CD4-positive, CD25-positive, alpha-beta regulatory T cell (primary cell): Measurements from ENCODE around the gene WNT4. TPM values are rescaled to one million over a fixed set of nuclear protein-coding genes. Genes with fewer than 3 reads are reported as not detected.

Experiments
- ATAC-seq, 2 donors: fragments of 150-1000 bp; cut with Tn5 transposase; one replicate each; pipeline ENCODE4 v1.10.0; 2021; ENCODE audit warnings: low read depth in 2 of 2, moderate number of reproducible peaks in 2 of 2, moderate library complexity in 1 of 2
- DNase-seq, 3 donors: peaks; one replicate each; pipeline versions ENCODE4 v3.0.0 to v3.0.0-alpha.2; 2012 to 2022; ENCODE audit warnings: mixed read lengths in 1 of 3
- H3K27ac ChIP-seq: one replicate; pipeline ENCODE4 v1.7.0; 2013; ENCODE audit warnings: mild to moderate bottlenecking, low read length; ENCODE audit not compliant: insufficient read depth, poor library complexity, severe bottlenecking
- H3K27me3 ChIP-seq: one replicate; pipeline ENCODE4 v1.7.0; 2013; ENCODE audit warnings: low read length; ENCODE audit not compliant: control insufficient read depth, insufficient read depth
- H3K36me3 ChIP-seq: one replicate; pipeline ENCODE4 v1.7.0; 2013; ENCODE audit warnings: mild to moderate bottlenecking, low read length, moderate library complexity; ENCODE audit not compliant: control insufficient read depth, insufficient read depth
- H3K4me1 ChIP-seq: 2 replicates; pipeline ENCODE4 v1.7.0; 2013; ENCODE audit warnings: mild to moderate bottlenecking, low read length; ENCODE audit not compliant: insufficient read depth, control insufficient read depth, poor library complexity, severe bottlenecking
- H3K4me3 ChIP-seq: one replicate; pipeline ENCODE4 v1.7.0; 2013; ENCODE audit warnings: low read depth, mild to moderate bottlenecking, low read length, moderate library complexity
- H3K9me3 ChIP-seq, 2 experiments: 1 replicate in 1 of 2; 2 replicates in 1 of 2; pipeline ENCODE4 v1.7.0; 2013; ENCODE audit warnings: low read length in 2 of 2, mild to moderate bottlenecking in 1 of 2, moderate library complexity in 1 of 2; ENCODE audit not compliant: control insufficient read depth in 2 of 2
- H3K27ac Mint-ChIP-seq, 3 donors: one replicate each; pipeline ENCODE4 v1.8.0; 2020 to 2022; ENCODE audit warnings: mild to moderate bottlenecking in 3 of 3, mixed read lengths in 3 of 3, moderate library complexity in 2 of 3
- H3K27me3 Mint-ChIP-seq: one replicate; pipeline ENCODE4 v1.8.0; 2022; ENCODE audit warnings: mild to moderate bottlenecking, mixed read lengths
- H3K36me3 Mint-ChIP-seq: one replicate; pipeline ENCODE4 v1.8.0; 2020; ENCODE audit warnings: mixed read lengths
- H3K4me1 Mint-ChIP-seq, 4 donors: one replicate each; pipeline ENCODE4 v1.8.0; 2020 to 2022; ENCODE audit warnings: mixed read lengths in 4 of 4, mild to moderate bottlenecking in 1 of 4
- H3K4me3 Mint-ChIP-seq, 4 donors: one replicate each; pipeline ENCODE4 v1.8.0; 2020 to 2022; ENCODE audit warnings: mild to moderate bottlenecking in 4 of 4, mixed read lengths in 4 of 4, moderate library complexity in 3 of 4
- H3K9me3 Mint-ChIP-seq, 7 donors: one replicate each; pipeline ENCODE4 v1.8.0; 2020 to 2022; ENCODE audit warnings: mixed read lengths in 7 of 7, mild to moderate bottlenecking in 3 of 7, moderate library complexity in 2 of 7
- polyA plus RNA-seq, 4 donors: library from polyadenylated mRNA; unstranded; fragments of 300-500 nt; fragmentation: Illumina TruSeq; gene quantifications; one replicate each; pipeline ENCODE4 v1.2.3, GENCODE V29; 2021
- total RNA-seq: library from RNA; stranded (reverse); gene quantifications from one replicate; pipeline ENCODE4 v1.2.3, GENCODE V29; 2022

The WNT4 gene
- total and polyA plus RNA-seq, 5 donors from 2014 or later = 0.06 to 0.13 TPM; not detected in 3

- Histone ChIP-seq H3K4me3 (no peak overlapping the region), H3K27ac (no peak overlapping the region), H3K4me1 (no peaks in the 10 kb centered on the region), H3K36me3 (no peaks in the 10 kb centered on the region), H3K27me3 (no peaks in the 10 kb centered on the region), H3K9me3 (no peaks in the 10 kb centered on the region)
- ATAC-seq = no peak
- no peaks in the 10 kb centered on the region for H3K36me3 Mint-ChIP-seq
- DNase-seq = no peak
- no peak overlapping the region for H3K4me3 Mint-ChIP-seq
- peaks cover 0 to 4% (median 2%) of the 10 kb centered on the region in 4 donors for H3K4me1 Mint-ChIP-seq
- peaks cover 8% of the 10 kb centered on the region for H3K27me3 Mint-ChIP-seq
- H3K27ac Mint-ChIP-seq = no peak overlapping the region
- peaks cover 0 to 2% (median 0%) of the 10 kb centered on the region in 7 donors for H3K9me3 Mint-ChIP-seq
These were observed 29.2 kb upstream of the WNT4 start for GRCh38 chr1:22171951-22172715.

- H3K4me1 Mint-ChIP-seq = no peaks in the 10 kb centered on the region
- peaks cover 4% of the 10 kb centered on the region for H3K27me3 Mint-ChIP-seq
- peaks cover 0 to 2% (median 0%) of the 10 kb centered on the region in 7 donors for H3K9me3 Mint-ChIP-seq
These were observed 26.9 kb upstream of the WNT4 start for GRCh38 chr1:22169816-22170215.

GRCh38 chr1:22168412-22168973 is 25.6 kb upstream of the WNT4 start:
- no peak overlapping the region for H3K4me3 Mint-ChIP-seq
- H3K27ac Mint-ChIP-seq = peak overlapping the region in 1 of 3 donors; percentile 18
- peaks cover 0 to 2% (median 0%) of the 10 kb centered on the region in 7 donors for H3K9me3 Mint-ChIP-seq
- Histone ChIP-seq H3K27ac (no peak overlapping the region), H3K36me3 (no peaks in the 10 kb centered on the region), H3K4me3 (no peak overlapping the region), H3K9me3 (no peaks in the 10 kb centered on the region), H3K4me1 (no peaks in the 10 kb centered on the region), H3K27me3 (no peaks in the 10 kb centered on the region)
- peaks cover 4% of the 10 kb centered on the region for H3K27me3 Mint-ChIP-seq
- peak in 1 of 3 donors; percentile 9 for DNase-seq
- H3K4me1 Mint-ChIP-seq = no peaks in the 10 kb centered on the region
- H3K36me3 Mint-ChIP-seq = no peaks in the 10 kb centered on the region
- no peak for ATAC-seq

More at GRCh38 chr1:22169816-22170215, 26.9 kb upstream of the WNT4 start:
- no peaks in the 10 kb centered on the region for H3K27me3 ChIP-seq
- H3K4me1 ChIP-seq = no peaks in the 10 kb centered on the region
- H3K9me3 ChIP-seq = no peaks in the 10 kb centered on the region
- H3K36me3 ChIP-seq = no peaks in the 10 kb centered on the region
- ATAC-seq (no peak), DNase-seq (no peak)
- no peaks in the 10 kb centered on the region for H3K36me3 Mint-ChIP-seq
- H3K27ac Mint-ChIP-seq = no peak overlapping the region
- H3K27ac ChIP-seq = no peak overlapping the region
- no peak overlapping the region for H3K4me3 Mint-ChIP-seq
- no peak overlapping the region for H3K4me3 ChIP-seq

GRCh38 chr1:22166439-22166838 is 23.5 kb upstream of the WNT4 start:
- H3K4me3 Mint-ChIP-seq = no peak overlapping the region

GRCh38 chr1:22164841-22165808 is 22.2 kb upstream of the WNT4 start:
- H3K27ac Mint-ChIP-seq = no peak overlapping the region
- no peaks in the 10 kb centered on the region for H3K36me3 ChIP-seq
- no peaks in the 10 kb centered on the region for H3K27me3 Mint-ChIP-seq
- no peaks in the 10 kb centered on the region for H3K4me1 Mint-ChIP-seq
- no peaks in the 10 kb centered on the region for H3K27me3 ChIP-seq
- H3K9me3 ChIP-seq = no peaks in the 10 kb centered on the region
- no peak overlapping the region for H3K4me3 ChIP-seq
- no peak overlapping the region for H3K27ac ChIP-seq
- ATAC-seq (no peak), DNase-seq (no peak)
- peaks cover 0 to 2% (median 0%) of the 10 kb centered on the region in 7 donors for H3K9me3 Mint-ChIP-seq
- no peaks in the 10 kb centered on the region for H3K4me1 ChIP-seq
- H3K4me3 Mint-ChIP-seq = no peak overlapping the region
- H3K36me3 Mint-ChIP-seq = no peaks in the 10 kb centered on the region

More at GRCh38 chr1:22166439-22166838, 23.5 kb upstream of the WNT4 start:
- Histone ChIP-seq H3K4me3 (no peak overlapping the region), H3K27me3 (no peaks in the 10 kb centered on the region), H3K27ac (no peak overlapping the region), H3K36me3 (no peaks in the 10 kb centered on the region), H3K4me1 (no peaks in the 10 kb centered on the region), H3K9me3 (no peaks in the 10 kb centered on the region)
- Mint-ChIP-seq H3K4me1 (no peaks in the 10 kb centered on the region), H3K27me3 (peaks cover 4% of the 10 kb centered on the region), H3K36me3 (no peaks in the 10 kb centered on the region), H3K9me3 (peaks cover 0 to 2% (median 0%) of the 10 kb centered on the region in 7 donors), H3K27ac (no peak overlapping the region)
- DNase-seq (no peak), ATAC-seq (no peak)

GRCh38 chr1:22163564-22163963 is 20.7 kb upstream of the WNT4 start:
- Mint-ChIP-seq H3K4me1 (no peaks in the 10 kb centered on the region), H3K9me3 (peaks cover 0 to 1% (median 0%) of the 10 kb centered on the region in 7 donors), H3K27me3 (peaks cover 4% of the 10 kb centered on the region), H3K27ac (no peak overlapping the region), H3K36me3 (no peaks in the 10 kb centered on the region), H3K4me3 (no peak overlapping the region)
- ATAC-seq (no peak), DNase-seq (no peak)
- Histone ChIP-seq H3K36me3 (no peaks in the 10 kb centered on the region), H3K27ac (no peak overlapping the region), H3K27me3 (no peaks in the 10 kb centered on the region), H3K9me3 (no peaks in the 10 kb centered on the region), H3K4me3 (no peak overlapping the region), H3K4me1 (no peaks in the 10 kb centered on the region)

GRCh38 chr1:22163137-22163536 is 20.2 kb upstream of the WNT4 start:
- H3K4me1 Mint-ChIP-seq = no peaks in the 10 kb centered on the region
- Histone ChIP-seq H3K4me1 (no peaks in the 10 kb centered on the region), H3K27ac (no peak overlapping the region), H3K9me3 (no peaks in the 10 kb centered on the region), H3K36me3 (no peaks in the 10 kb centered on the region), H3K27me3 (no peaks in the 10 kb centered on the region), H3K4me3 (no peak overlapping the region)
- H3K4me3 Mint-ChIP-seq = no peak overlapping the region
- no peak overlapping the region for H3K27ac Mint-ChIP-seq
- H3K9me3 Mint-ChIP-seq = peaks cover 0 to 1% (median 0%) of the 10 kb centered on the region in 7 donors
- H3K36me3 Mint-ChIP-seq = no peaks in the 10 kb centered on the region
- DNase-seq (no peak), ATAC-seq (no peak)
- H3K27me3 Mint-ChIP-seq = peaks cover 5% of the 10 kb centered on the region
